H54 (cell line): Measurements from ENCODE around the gene ZSWIM9.
A peak's percentile ranks its signal among the peaks of the same experiment; 100 is the strongest.

Experiments used
- DNase-seq: peaks from one replicate; pipeline ENCODE4 v3.0.0; 2011; ENCODE audit warnings: low spot score, mixed read lengths; ENCODE audit not compliant: insufficient read length
- FAIRE-seq: peaks from 3 replicates; lab custom pipeline; 2011; peaks lifted over from hg19 to GRCh38; lab: Jason Lieb, UNC
- POLR2A ChIP-seq: IDR thresholded peaks from 2 replicates; pipeline ENCODE4 v1.6.1; 2011; ENCODE audit warnings: low read depth, mild to moderate bottlenecking, low read length

Gene ZSWIM9

DNA sequence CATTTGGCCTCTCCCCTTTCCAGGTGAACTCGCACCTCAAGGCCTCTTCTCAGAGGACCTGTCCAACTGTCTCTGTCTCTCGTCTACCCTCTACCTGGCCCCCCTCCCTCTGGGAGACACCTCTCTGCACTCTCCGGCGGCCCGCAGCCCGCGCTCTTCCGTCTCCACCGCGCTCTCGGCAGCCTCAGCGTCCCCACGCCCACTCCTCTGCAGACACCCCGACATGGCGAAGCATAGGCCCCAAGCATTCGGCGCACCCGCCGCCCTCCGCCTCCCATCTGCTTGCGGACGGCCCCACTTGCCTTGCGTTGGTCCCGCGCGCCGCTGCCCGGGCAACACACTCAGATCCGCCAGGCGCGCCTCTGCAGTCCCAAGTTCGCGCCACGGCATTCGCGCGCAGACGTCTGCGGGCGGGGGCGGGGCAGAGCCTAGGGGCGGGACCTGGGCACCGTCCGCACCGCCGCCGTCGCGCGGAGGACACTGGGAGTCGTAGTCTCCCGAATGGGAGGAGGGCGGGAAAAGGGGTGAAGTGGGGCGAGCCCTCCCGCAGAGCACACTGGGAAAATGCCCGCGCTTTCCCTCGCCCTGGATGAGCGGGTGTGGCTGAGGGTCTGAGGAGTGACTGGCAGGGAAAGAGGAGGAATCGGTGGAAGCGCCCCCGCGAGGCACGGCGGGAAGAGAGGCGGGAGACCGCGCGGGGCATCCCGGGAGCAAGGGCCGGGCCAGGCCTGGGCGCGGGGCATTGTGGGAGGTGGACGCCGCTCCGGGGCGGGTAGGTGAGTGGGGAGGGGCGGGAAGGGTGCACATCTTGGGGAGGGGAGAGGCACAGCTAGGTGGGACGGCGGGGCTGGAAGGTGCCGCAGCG lies at the start of gene ZSWIM9, which contains the start of gene LIG1:
ZSWIM9 (plus strand) TSS at position 742 of the 865 bp plus-strand sequence. CDS start 1,123 bp downstream, outside the sequence.
LIG1 (minus strand) TSS at position 406 of the 865 bp plus-strand sequence. CDS start 4,778 bp downstream, outside the sequence.
- FAIRE-seq (no peak), DNase-seq (peak; percentile 79)
- peak; percentile 21; the same call in 1 of the 2 replicates for TF ChIP-seq POLR2A

DNA sequence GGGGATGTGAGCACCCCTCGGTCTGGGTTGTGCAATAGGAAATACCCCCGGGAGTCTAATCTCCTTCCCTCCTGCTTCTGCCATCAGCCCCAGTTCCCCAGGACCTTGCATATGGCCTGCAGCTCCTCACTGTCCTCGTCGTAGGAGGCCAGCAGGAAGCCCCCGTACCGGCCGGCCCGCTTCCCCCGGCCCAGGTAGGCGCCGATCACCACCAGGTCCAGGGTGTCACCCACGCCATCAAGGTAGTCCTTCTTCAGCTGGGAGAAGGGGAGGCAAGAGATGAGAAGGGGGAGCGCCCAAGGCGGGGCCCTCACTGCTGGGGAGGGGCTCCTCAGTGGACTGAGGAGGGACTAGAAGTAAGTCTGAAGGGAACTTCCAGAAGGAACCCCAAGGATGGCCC lies 49.4 kb upstream of the ZSWIM9 start:
- FAIRE-seq (no peak), DNase-seq (no peak)
- TF ChIP-seq POLR2A, result no peak

DNA sequence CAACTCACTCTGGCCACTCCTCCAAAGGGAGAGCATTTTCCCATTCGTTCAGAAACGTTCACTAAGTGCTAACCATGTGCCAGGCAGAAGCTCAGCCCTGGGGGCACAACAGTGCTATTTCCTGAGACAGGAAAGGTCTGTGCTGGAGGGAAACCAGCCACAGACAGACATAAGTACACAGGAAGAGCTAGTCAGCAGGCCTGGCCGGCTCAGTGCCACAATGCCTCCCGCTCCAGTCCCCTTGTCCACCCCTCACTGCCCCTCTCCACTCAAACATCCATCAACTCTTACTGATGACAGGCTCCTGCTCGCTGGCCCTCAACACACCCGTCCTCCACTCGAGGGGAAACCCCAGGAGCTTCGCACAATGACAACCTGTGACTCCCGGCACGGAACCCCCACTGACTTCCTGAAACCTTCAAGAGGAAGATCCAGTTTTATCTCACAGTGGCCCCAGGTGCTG lies 48.5 kb upstream of the ZSWIM9 start:
- FAIRE-seq (no peak), DNase-seq (no peak)
- no peak for TF ChIP-seq POLR2A

DNA sequence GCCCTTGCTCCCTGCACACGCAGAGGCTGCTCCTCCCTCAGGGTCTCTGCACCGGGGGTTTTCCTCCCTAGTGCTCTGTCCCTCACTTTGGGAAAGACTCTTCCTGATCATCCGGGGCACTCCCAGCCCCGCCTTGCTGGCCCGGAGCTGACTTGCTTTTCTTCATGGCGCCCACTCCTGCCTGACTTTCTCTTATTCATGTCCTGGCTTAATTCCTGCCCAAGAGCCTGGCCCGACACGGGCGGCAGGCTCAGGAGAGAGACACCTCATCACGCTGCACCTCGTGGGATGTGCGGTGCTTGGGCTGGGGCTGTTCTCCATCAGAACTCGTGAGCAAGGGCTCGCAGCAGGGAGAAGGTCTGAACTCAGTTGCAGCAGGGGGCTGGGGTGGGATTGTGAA lies 48.1 kb upstream of the ZSWIM9 start:
- FAIRE-seq (no peak), DNase-seq (no peak)
- no peak for TF ChIP-seq POLR2A

DNA sequence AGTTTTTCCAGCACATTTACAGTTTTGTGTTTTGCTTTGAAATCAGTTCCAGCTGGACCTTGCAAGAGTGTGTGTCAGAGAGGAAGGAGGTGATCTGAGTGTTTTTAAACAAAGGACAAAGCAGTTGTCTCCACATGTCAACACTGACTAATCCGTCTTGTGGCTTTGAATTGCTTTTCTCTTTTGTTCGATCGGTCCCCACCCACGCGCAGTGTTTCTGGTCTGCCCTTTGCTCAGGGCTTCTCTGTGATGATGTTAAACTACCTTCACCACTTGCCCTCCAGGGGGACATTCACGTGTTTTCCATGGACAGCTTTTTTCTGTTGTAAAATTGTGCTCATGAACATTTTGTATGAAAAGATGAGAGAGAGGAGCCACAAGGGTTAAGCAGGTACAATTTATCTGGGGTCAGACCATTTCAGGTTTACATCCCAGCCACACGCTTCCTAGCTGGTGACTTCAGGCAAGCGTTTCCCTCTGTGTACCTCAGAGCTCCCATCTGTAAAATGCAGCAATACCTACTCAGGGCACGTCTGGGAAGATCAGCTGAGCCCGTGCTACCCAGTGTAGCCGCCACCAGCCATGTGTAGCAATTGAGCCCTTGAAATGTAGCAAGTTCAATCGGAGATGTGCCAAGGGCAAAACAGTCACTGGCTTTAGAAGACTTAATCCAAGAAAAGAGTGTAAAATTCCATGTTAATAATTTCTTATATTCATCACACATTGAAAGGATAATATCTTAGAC lies 46.4 kb upstream of the ZSWIM9 start:
- FAIRE-seq (peak; percentile 78), DNase-seq (peak; percentile 51)
- TF ChIP-seq POLR2A, result no peak

DNA sequence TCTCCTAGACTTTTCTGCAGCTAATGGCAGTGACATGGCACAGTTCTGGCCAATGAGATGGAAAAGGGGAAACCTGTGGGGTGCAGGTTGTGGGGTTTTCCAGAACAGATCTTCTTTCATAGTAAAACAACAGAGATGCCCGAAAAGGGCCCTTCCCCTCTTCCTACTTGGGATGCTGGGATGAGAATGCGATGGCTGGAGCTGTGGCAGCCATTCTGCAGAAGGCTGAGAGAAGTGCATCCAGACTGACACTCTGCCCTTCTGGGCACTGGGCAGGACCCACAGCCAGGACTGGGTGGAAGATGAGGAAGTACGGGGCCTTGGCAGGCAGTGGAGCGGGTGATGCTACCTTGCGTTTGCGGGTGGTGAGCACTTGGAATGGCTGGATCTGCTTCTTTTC lies 42.9 kb upstream of the ZSWIM9 start:
- TF ChIP-seq POLR2A, result no peak
- DNase-seq, result no peak

DNA sequence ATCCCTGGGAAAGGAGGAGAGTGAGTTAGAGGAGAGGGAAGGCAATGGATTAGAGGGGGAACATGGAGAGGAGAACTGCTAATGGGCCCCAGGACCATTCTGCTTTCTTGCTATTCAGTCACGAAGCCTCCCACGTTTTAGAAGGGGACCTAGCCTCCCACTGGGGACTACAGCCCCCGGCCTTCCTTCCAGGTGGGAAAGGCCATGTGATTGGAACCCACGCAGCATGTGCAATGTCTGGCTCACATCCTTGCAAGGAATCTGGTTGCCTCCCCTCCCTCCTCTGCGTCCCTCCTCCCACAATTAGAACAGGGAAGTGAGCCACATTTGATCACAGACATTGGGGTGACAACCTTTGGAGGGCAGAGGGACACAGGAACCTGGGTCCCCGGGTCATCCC lies 37.4 kb upstream of the ZSWIM9 start:
- DNase-seq (no peak), FAIRE-seq (no peak)
- no peak for TF ChIP-seq POLR2A

More for the DNA sequence above, 42.9 kb upstream of the ZSWIM9 start:
- no peak for FAIRE-seq

DNA sequence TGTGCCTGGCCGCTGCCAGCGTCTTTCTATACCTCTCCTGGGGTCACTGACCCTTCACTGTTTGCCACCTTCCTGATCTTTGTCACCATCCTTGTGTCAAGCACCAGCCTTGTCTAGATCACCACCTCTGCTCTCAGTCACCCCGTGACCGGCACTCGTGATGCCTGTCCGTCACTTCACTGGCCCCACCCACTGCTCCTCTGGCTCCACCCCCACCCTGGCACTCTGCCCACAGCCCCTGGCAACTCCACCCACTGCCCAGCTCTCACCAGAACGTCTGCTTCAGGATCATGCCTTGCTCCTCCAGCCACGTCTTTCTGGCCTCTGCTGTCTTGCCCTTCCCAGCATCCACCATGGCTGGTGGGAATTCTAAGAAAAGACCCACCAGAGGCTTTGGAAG lies 35.1 kb upstream of the ZSWIM9 start:
- no peak for DNase-seq
- no peak for TF ChIP-seq POLR2A
- no peak for FAIRE-seq

DNA sequence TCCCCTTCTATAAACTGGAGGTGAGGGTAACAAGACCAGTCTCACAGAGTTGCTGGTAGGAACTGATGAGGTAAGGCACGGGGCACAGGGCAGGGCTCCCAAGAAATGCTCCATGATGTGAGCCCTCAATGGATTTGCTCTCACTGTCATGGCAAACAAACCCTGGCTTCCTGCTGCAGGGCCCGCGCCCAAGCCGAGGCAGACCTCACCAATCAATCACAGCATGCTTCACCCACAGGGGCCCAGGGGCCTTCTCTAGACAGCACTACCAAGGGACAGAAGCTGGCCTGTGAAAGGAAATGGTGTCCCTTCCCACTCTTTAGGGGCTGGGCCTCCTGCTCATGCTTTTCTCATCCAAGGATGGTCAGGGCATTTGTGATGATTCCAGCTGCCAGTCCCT lies 33.9 kb upstream of the ZSWIM9 start:
- DNase-seq (no peak), FAIRE-seq (no peak)
- no peak for TF ChIP-seq POLR2A

DNA sequence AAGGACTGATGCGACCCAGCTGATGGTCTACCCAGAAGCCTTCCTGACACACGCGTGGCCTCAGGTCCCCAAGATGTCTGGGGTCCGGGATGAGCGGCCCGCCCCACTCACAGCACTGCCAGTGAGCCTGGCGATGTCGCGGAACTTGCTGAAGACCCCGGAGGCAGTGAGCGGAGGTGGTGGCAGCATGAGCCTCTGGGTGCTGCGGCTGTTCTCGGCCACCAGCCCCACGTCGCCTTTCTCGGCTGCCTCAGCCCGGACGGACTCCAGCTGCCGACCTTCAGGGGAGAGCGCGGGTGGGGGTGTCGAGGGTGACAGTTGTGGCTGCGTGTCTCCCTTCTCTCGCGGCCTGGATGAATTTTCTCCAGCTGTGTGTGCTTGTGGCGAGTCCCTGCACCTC lies 33.1 kb upstream of the ZSWIM9 start:
- DNase-seq (no peak), FAIRE-seq (no peak)
- TF ChIP-seq POLR2A, result no peak

DNA sequence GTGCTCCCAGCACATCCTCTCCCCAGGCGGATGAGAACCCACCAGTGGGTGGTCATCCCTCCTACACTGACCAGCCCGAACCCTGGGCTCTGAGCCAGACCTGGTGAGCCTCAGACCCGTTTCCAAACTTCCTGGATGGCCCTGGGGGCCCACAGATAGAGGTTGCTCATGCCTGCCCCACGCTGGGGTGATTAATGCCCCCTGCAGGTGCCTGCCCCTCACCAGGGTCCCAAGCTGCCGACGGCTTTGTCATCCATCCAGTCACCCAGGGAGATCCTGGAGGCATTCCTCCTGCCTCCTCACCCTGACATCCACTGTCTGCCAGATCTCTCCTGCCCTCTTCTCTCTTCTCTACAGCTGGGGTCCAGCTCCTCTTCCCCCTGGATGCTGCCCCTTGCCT lies 31.4 kb upstream of the ZSWIM9 start:
- no peak for TF ChIP-seq POLR2A
- DNase-seq (no peak), FAIRE-seq (no peak)

DNA sequence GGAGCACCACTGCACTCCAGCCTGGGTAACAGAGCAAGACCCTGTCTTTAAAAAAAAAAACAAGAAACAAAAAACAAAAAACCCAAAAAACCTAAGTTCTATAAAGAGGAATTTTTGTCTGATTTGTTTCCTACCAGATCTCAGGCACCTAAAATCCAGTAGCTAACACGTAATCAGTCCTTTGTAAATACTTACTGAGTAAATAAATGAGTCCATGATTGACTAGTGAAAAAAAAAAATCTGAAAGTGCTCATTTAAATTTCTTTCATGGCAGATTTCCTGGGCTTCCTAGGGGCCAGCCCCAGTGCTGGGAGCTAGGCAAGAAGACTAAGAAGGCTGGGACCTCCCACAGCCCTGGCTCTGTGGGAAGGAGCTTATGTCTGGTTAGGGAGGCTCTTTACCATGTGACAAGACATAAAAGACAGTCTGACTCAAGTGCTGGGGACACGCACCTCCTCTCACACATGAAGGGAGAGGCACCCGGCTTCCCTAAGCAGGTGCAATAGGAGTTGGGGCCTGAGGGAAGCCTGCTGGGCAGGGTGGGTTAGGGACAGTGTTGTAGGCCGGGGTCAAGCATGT lies 22.8 kb upstream of the ZSWIM9 start:
- FAIRE-seq (no peak), DNase-seq (no peak)
- TF ChIP-seq POLR2A, result no peak

DNA sequence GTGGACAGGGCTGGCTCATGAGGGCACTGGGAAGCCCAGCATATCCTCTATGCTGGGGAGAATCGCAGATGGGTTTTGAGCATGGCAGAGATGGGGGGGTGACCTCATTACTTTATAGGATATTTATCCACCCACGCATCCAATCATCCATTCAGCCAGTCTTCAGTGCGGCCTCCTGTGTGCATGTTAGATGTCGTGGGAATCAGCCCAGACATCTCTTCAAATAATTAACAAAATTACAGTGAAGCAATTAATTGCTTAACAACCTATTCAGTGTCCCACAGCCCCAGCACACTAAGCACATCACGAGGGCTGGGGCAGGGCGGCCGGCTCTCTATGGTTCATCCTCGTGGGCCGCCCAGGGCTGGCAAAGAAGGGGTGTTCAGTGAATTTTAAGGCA lies 21.9 kb upstream of the ZSWIM9 start:
- FAIRE-seq, result no peak
- no peak for DNase-seq
- no peak for TF ChIP-seq POLR2A

DNA sequence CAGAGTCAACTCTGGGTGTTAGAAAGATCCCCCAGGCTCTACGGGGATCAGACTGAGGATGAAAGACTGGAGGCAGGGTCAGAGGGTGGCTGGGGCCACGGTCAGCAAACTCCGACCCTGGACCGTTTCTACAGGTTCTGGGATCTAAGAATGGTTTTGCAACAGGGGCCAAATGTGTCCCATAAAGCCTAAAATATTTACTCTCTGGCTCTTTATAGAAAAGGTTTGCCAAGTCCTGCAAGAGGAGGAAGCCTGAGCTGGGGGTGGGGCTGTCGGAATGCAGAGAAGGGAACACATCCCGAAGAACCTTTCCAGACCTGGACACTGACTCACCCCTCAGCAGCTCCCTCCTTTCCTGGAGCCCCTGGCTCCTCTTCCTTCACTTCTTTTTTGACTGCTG lies 21.1 kb upstream of the ZSWIM9 start:
- DNase-seq, result no peak
- no peak for FAIRE-seq
- no peak for TF ChIP-seq POLR2A

DNA sequence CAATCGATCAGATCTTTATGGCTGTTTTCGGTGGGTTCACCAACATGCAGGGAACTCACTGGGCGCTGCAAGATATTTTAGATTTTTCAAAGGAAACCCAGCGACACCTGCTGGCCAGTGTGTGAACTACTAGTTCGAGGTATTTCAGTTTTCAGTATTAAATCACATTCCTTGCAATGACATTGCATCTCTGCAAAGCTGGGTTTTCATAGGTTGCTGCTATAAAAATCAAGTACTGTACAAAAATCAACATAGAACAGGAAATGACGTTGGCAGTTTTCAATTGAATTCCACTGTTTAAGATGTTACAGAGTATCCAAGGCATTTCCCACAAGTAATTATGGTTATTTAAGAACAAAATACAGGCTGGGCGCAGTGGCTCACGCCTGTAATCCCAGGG lies 17.9 kb upstream of the ZSWIM9 start:
- FAIRE-seq, result peak; percentile 33
- peak; percentile 33 for DNase-seq
- no peak for TF ChIP-seq POLR2A
